A549 (cell line): Measurements from ENCODE around the gene STIM2. TPM values are rescaled to one million over a fixed set of nuclear protein-coding genes. Genes with fewer than 3 reads are reported as not detected.

ENCODE experiments used
- ATAC-seq, 2 experiments: fragments of 200-7000 bp in 1 of 2; fragments of >200 bp in 1 of 2; cut with Nextera tagmentation in 1 of 2; cut with Tn5 transposase in 1 of 2; 3 replicates each; pipeline versions ENCODE4 v1.8.0 to v1.9.1; 2018 to 2020; ENCODE audit warnings: mild to moderate bottlenecking in 1 of 2, moderate library complexity in 1 of 2
- CTCF ChIA-PET: fragments of 300-600 bp; sonication (Branson Sonifier 250); formaldehyde crosslinking; extraction: SDS; loops from one replicate; lab custom pipeline; 2021; ENCODE audit warnings: antibody characterized with exemption, inconsistent platforms; lab: Yijun Ruan, JAX
- POLR2A ChIA-PET: fragments of 350-600 bp; formaldehyde crosslinking; extraction: SDS; loops from one replicate; lab custom pipeline; 2021; ENCODE audit warnings: antibody characterized with exemption, inconsistent platforms; lab: Yijun Ruan, JAX
- DNase-seq, 2 experiments: peaks; one replicate each; pipeline versions ENCODE4 v3.0.0 to v3.0.0-alpha.2; 2011 to 2016; ENCODE audit warnings: low read depth in 1 of 2, low spot score in 1 of 2
- FAIRE-seq: peaks from 2 replicates; lab custom pipeline; 2011; peaks lifted over from hg19 to GRCh38; lab: Jason Lieb, UNC
- H3K27ac ChIP-seq, 2 experiments: fragments of >200 bp; sonication (Bioruptor Twin); formaldehyde crosslinking; 3 replicates each; pipeline ENCODE4 v1.5.1; 2016 to 2017
- H3K4me1 ChIP-seq: fragments of >200 bp; sonication (Bioruptor Twin); formaldehyde crosslinking; 3 replicates; pipeline ENCODE4 v1.6.1; 2016
- H3K4me2 ChIP-seq: fragments of >200 bp; sonication (Bioruptor Twin); formaldehyde crosslinking; 3 replicates; pipeline ENCODE4 v1.6.1; 2016
- H3K4me3 ChIP-seq: fragments of >200 bp; sonication (Bioruptor Twin); formaldehyde crosslinking; 3 replicates; pipeline ENCODE4 v1.5.1; 2016
- H3K9me3 ChIP-seq: fragments of >200 bp; sonication (Bioruptor Twin); formaldehyde crosslinking; 3 replicates; pipeline ENCODE4 v1.6.1; 2016
- CHD2 ChIP-seq: fragments of 150-350 bp; IDR thresholded peaks from 2 replicates; pipeline ENCODE4 v1.6.1; 2014; ENCODE audit warnings: low read length; ENCODE audit not compliant: partially characterized antibody
- CHD4 ChIP-seq: fragments of 200-600 bp; sonication (generic); IDR thresholded peaks from 2 replicates; pipeline ENCODE4 v1.6.1; 2016; ENCODE audit warnings: antibody characterized with exemption, mild to moderate bottlenecking, borderline replicate concordance
- EHF ChIP-seq: fragments of 250-450 bp; sonication (Bioruptor Pico); IDR thresholded peaks from 2 replicates; pipeline ENCODE4 v1.5.0; 2020; ENCODE audit warnings: mild to moderate bottlenecking
- FOSL2 ChIP-seq, 2 experiments: fragments of 450-650 bp in 1 of 2; fragments of >200 bp in 1 of 2; sonication (Bioruptor Twin) in 1 of 2; formaldehyde crosslinking; IDR thresholded peaks; 2 replicates each; pipeline versions ENCODE4 v1.5.0 to v1.6.1; 2016 to 2020; ENCODE audit warnings: mild to moderate bottlenecking in 1 of 2, moderate library complexity in 1 of 2
- GATA3 ChIP-seq: IDR thresholded peaks from 2 replicates; pipeline ENCODE4 v1.6.1; 2012; ENCODE audit warnings: borderline replicate concordance
- HES2 ChIP-seq: fragments of >200 bp; sonication (Bioruptor Twin); formaldehyde crosslinking; IDR thresholded peaks from 2 replicates; pipeline ENCODE4 v1.6.1; 2016
- HMGXB4 ChIP-seq: fragments of 250-450 bp; sonication (Bioruptor Pico); IDR thresholded peaks from 2 replicates; pipeline ENCODE4 v1.5.0; 2021; ENCODE audit warnings: mild to moderate bottlenecking, moderate library complexity, borderline replicate concordance
- HOXB13 ChIP-seq: fragments of 250-450 bp; sonication (Bioruptor Pico); IDR thresholded peaks from 2 replicates; pipeline ENCODE4 v1.5.0; 2020; ENCODE audit warnings: low read depth, mild to moderate bottlenecking, moderate library complexity
- KDM5A ChIP-seq: fragments of 200-600 bp; sonication (generic); IDR thresholded peaks from 2 replicates; pipeline ENCODE4 v1.6.1; 2016; ENCODE audit warnings: antibody characterized with exemption, mild to moderate bottlenecking
- MAZ ChIP-seq: fragments of 150-350 bp; IDR thresholded peaks from 2 replicates; pipeline ENCODE4 v1.6.1; 2014; ENCODE audit warnings: antibody characterized with exemption, low read depth, low read length, borderline replicate concordance
- MYC ChIP-seq: IDR thresholded peaks from 2 replicates; pipeline ENCODE4 v1.6.1; 2012; ENCODE audit warnings: mild to moderate bottlenecking, inconsistent platforms, low read length, improper control_type of control experiment, borderline replicate concordance
- NFE2L2 ChIP-seq: fragments of 150-350 bp; conservative IDR thresholded peaks from 2 replicates; pipeline ENCODE4 v1.6.1; 2014; ENCODE audit warnings: low read length
- NR3C1 ChIP-seq: fragments of >200 bp; sonication (Bioruptor Twin); formaldehyde crosslinking; IDR thresholded peaks from 3 replicates; pipeline ENCODE4 v1.6.1; 2017
- PBX3 ChIP-seq: IDR thresholded peaks from 2 replicates; pipeline ENCODE4 v1.6.1; 2012
- RAD21 ChIP-seq, 2 experiments: fragments of >200 bp in 1 of 2; sonication (Bioruptor Twin) in 1 of 2; formaldehyde crosslinking in 1 of 2; IDR thresholded peaks in 1 of 2; conservative IDR thresholded peaks in 1 of 2; 2 replicates in 1 of 2; 3 replicates in 1 of 2; pipeline ENCODE4 v1.6.1; 2012 to 2018; ENCODE audit warnings: inconsistent platforms in 1 of 2
- RARB ChIP-seq: fragments of 250-450 bp; sonication (Bioruptor Pico); IDR thresholded peaks from 2 replicates; pipeline ENCODE4 v1.8.0; 2021; ENCODE audit warnings: mild to moderate bottlenecking, moderate library complexity
- REST ChIP-seq: fragments of 200-600 bp; sonication (generic); IDR thresholded peaks from 2 replicates; pipeline ENCODE4 v1.6.1; 2016; ENCODE audit warnings: antibody characterized with exemption, mild to moderate bottlenecking, moderate library complexity
- RFX5 ChIP-seq: fragments of 450-650 bp; IDR thresholded peaks from 2 replicates; pipeline ENCODE4 v1.7.1; 2014; ENCODE audit warnings: antibody characterized with exemption, mild to moderate bottlenecking, moderate library complexity
- TFCP2L1 ChIP-seq: fragments of 250-450 bp; sonication (Bioruptor Pico); IDR thresholded peaks from 2 replicates; pipeline ENCODE4 v1.5.0; 2021; ENCODE audit warnings: mild to moderate bottlenecking
- whole genome bisulfite sequencing: methylation state at CpG from one replicate; pipeline ENCODE4 v1.1.6; 2017; ENCODE audit errors: missing lambda C conversion rate; 5-methylcytosine and 5-hydroxymethylcytosine counted together
- polyA plus RNA-seq, 4 experiments: library from polyadenylated mRNA; depleted of rRNA in 3 of 4; stranded (reverse); fragments of >200 nt; fragmentation: RNase III in 1 of 4; extraction: RNeasy Plus Mini Kit Qiagen cat#74134 plus additional on column Dnase treatment in 1 of 4; gene quantifications; 2 replicates in 3 of 4; 3 replicates in 1 of 4; pipeline ENCODE4 v1.2.3, GENCODE V29; 2011 to 2017

STIM2 gene
- polyA plus RNA-seq, 2 of the 4 experiments (the other 2 are of a cell fraction) = 13.6 to 20.6 TPM

GRCh38 chr4:26836539-26836938 is 24.1 kb upstream of the STIM2 start:
- no peak for TF ChIP-seq NFE2L2
- no peak for TF ChIP-seq KDM5A
- no peak for TF ChIP-seq TFCP2L1 (CRISPR knock-in tag)
- TF ChIP-seq RFX5 = no peak
- no peak for TF ChIP-seq FOSL2 (IDR thresholded peaks at IDR 0.05)
- no peak for TF ChIP-seq FOSL2 (CRISPR knock-in tag; IDR thresholded peaks at IDR 0.05)
- no peak for TF ChIP-seq HOXB13 (CRISPR knock-in tag)
- TF ChIP-seq CHD4 = no peak
- TF ChIP-seq HES2 = no peak
- TF ChIP-seq MAZ = no peak
- TF ChIP-seq PBX3 = no peak
- TF ChIP-seq NR3C1 = no peak
- WGBS = 0% methylated on average over 1 of the region's 1 CpG
- ATAC-seq (no peak), FAIRE-seq (no peak), DNase-seq (no peak)
- no peak overlapping the region for H3K27ac ChIP-seq
- H3K4me2 ChIP-seq = no peak overlapping the region
- no peaks in the 10 kb centered on the region for H3K4me1 ChIP-seq
- H3K4me3 ChIP-seq = no peak overlapping the region
- POLR2A ChIA-PET = no interaction called here
- CTCF ChIA-PET = no interaction called here
- H3K9me3 ChIP-seq = no peaks in the 10 kb centered on the region

GRCh38 chr4:26837993-26838842 is 22.4 kb upstream of the STIM2 start:
- FAIRE-seq = no peak
- no peak for TF ChIP-seq RARB (CRISPR knock-in tag)
- no peak for TF ChIP-seq EHF (CRISPR knock-in tag)
- TF ChIP-seq MYC = no peak
- no peak for TF ChIP-seq MAZ
- no peak for TF ChIP-seq GATA3
- no peak for TF ChIP-seq HOXB13 (CRISPR knock-in tag)
- TF ChIP-seq HES2 = no peak
- no peak for TF ChIP-seq RAD21 (conservative IDR thresholded peaks at IDR 0.05 in 1 of 2, IDR thresholded peaks at IDR 0.05 in 1 of 2)
- TF ChIP-seq HMGXB4 (CRISPR knock-in tag) = no peak
- TF ChIP-seq TFCP2L1 (CRISPR knock-in tag) = no peak
- no peak for TF ChIP-seq CHD4
- no peak for TF ChIP-seq REST
- TF ChIP-seq CHD2 = no peak
- CTCF ChIA-PET = no interaction called here
- no peaks in the 10 kb centered on the region for H3K9me3 ChIP-seq
- H3K27ac ChIP-seq = no peak overlapping the region
- no peaks in the 10 kb centered on the region for H3K4me1 ChIP-seq
- no peak for ATAC-seq
- no peak overlapping the region for H3K4me3 ChIP-seq
- no peak overlapping the region for H3K4me2 ChIP-seq
- POLR2A ChIA-PET = no interaction called here
- no peak for DNase-seq
- WGBS = 76% methylated on average over 8 of the region's 8 CpGs
